H9 (cell line): ENCODE data around the gene CDC14A. TPM values are rescaled to one million over a fixed set of nuclear protein-coding genes. Genes with fewer than 3 reads are reported as not detected.
A peak's percentile ranks its signal among the peaks of the same experiment; 100 is the strongest.

ENCODE experiments used
- DNase-seq: peaks from one replicate; pipeline ENCODE4 v3.0.0-alpha.2; 2017
- H2AFZ ChIP-seq: one replicate; pipeline ENCODE4 v1.6.1; 2013; ENCODE audit warnings: mild to moderate bottlenecking, low read length, control low read depth, moderate library complexity
- H2AK5ac ChIP-seq: 2 replicates; pipeline ENCODE4 v1.6.1; 2013; ENCODE audit warnings: low read length, control low read depth, mixed read lengths; ENCODE audit not compliant: insufficient read length
- H2BK120ac ChIP-seq: one replicate; pipeline ENCODE4 v1.6.1; 2013; ENCODE audit warnings: low read depth, mild to moderate bottlenecking, low read length, control low read depth, inconsistent platforms; ENCODE audit not compliant: poor library complexity, severe bottlenecking
- H2BK12ac ChIP-seq: 2 replicates; pipeline ENCODE4 v1.6.1; 2013; ENCODE audit warnings: low read length, control low read depth, mixed read lengths, low read depth; ENCODE audit not compliant: insufficient read length
- H2BK15ac ChIP-seq: 2 replicates; pipeline ENCODE4 v1.6.1; 2013; ENCODE audit warnings: low read depth, low read length, control low read depth
- H2BK20ac ChIP-seq: one replicate; pipeline ENCODE4 v1.6.1; 2013; ENCODE audit warnings: low read depth, mild to moderate bottlenecking, low read length, control low read depth, inconsistent platforms; ENCODE audit not compliant: poor library complexity, severe bottlenecking
- H2BK5ac ChIP-seq: 2 replicates; pipeline ENCODE4 v1.6.1; 2013; ENCODE audit warnings: low read length, control low read depth, mixed read lengths; ENCODE audit not compliant: insufficient read length
- H3K14ac ChIP-seq: 2 replicates; pipeline ENCODE4 v1.6.1; 2013; ENCODE audit warnings: low read length, control low read depth; ENCODE audit not compliant: insufficient read depth
- H3K18ac ChIP-seq: 2 replicates; pipeline ENCODE4 v1.6.1; 2013; ENCODE audit warnings: low read depth, mild to moderate bottlenecking, mixed read lengths, low read length, control low read depth; ENCODE audit not compliant: insufficient read length
- H3K23ac ChIP-seq: 2 replicates; pipeline ENCODE4 v1.6.1; 2013; ENCODE audit warnings: low read length, control low read depth, mixed read lengths, low read depth; ENCODE audit not compliant: insufficient read length
- H3K23me2 ChIP-seq: 2 replicates; pipeline ENCODE4 v1.6.1; 2013; ENCODE audit warnings: low read depth, mild to moderate bottlenecking, mixed read lengths, low read length, control low read depth; ENCODE audit not compliant: insufficient read length, poor library complexity, severe bottlenecking
- H3K27ac ChIP-seq: 2 replicates; pipeline ENCODE4 v1.5.1; 2013; ENCODE audit warnings: low read length, control low read depth, mixed read lengths, low read depth; ENCODE audit not compliant: insufficient read length
- H3K27me3 ChIP-seq: 2 replicates; pipeline ENCODE4 v1.6.1; 2013; ENCODE audit warnings: low read length, control low read depth, inconsistent platforms; ENCODE audit not compliant: insufficient read depth
- H3K4ac ChIP-seq: 2 replicates; pipeline ENCODE4 v1.6.1; 2013; ENCODE audit warnings: low read depth, mild to moderate bottlenecking, control low read depth, inconsistent platforms, low read length, moderate library complexity
- H3K4me1 ChIP-seq: 2 replicates; pipeline ENCODE4 v1.6.1; 2013; ENCODE audit warnings: low read length, control low read depth, inconsistent platforms; ENCODE audit not compliant: insufficient read depth
- H3K4me2 ChIP-seq: 2 replicates; pipeline ENCODE4 v1.6.1; 2013; ENCODE audit warnings: low read length, control low read depth, mixed read lengths; ENCODE audit not compliant: insufficient read length, insufficient read depth
- H3K56ac ChIP-seq: 2 replicates; pipeline ENCODE4 v1.6.1; 2013; ENCODE audit warnings: low read depth, mild to moderate bottlenecking, mixed read lengths, low read length, control low read depth; ENCODE audit not compliant: insufficient read length
- H3K79me1 ChIP-seq: 2 replicates; pipeline ENCODE4 v1.6.1; 2013; ENCODE audit warnings: low read depth, mild to moderate bottlenecking, moderate library complexity, low read length, control low read depth, inconsistent platforms; ENCODE audit not compliant: insufficient read depth, poor library complexity, severe bottlenecking
- H3K79me2 ChIP-seq: 2 replicates; pipeline ENCODE4 v1.6.1; 2013; ENCODE audit warnings: low read length, control low read depth, inconsistent platforms; ENCODE audit not compliant: insufficient read depth
- H3K9ac ChIP-seq: 2 replicates; pipeline ENCODE4 v1.6.1; 2013; ENCODE audit warnings: low read length, control low read depth, mixed read lengths; ENCODE audit not compliant: insufficient read length; ENCODE audit errors: extremely low read depth
- H3K9me3 ChIP-seq: one replicate; pipeline ENCODE4 v1.6.1; 2013; ENCODE audit warnings: low read depth, low read length, inconsistent platforms; ENCODE audit not compliant: control insufficient read depth
- H3T11ph ChIP-seq: one replicate; pipeline ENCODE4 v1.6.1; 2013; ENCODE audit warnings: mild to moderate bottlenecking, low read length, control low read depth, inconsistent platforms
- H4K20me1 ChIP-seq: one replicate; pipeline ENCODE4 v1.6.1; 2013; ENCODE audit not compliant: control insufficient read depth, insufficient read length, insufficient read depth
- H4K5ac ChIP-seq: 2 replicates; pipeline ENCODE4 v1.6.1; 2013; ENCODE audit warnings: low read depth, mild to moderate bottlenecking, mixed read lengths, low read length, control low read depth; ENCODE audit not compliant: insufficient read length
- H4K8ac ChIP-seq: replicated peaks from 2 replicates; pipeline ENCODE4 v1.6.1; 2013; ENCODE audit warnings: low read length, control low read depth, mixed read lengths, low read depth; ENCODE audit not compliant: insufficient read length
- H4K91ac ChIP-seq: 2 replicates; pipeline ENCODE4 v1.6.1; 2013; ENCODE audit warnings: low read depth, mild to moderate bottlenecking, moderate library complexity, mixed read lengths, low read length, control low read depth; ENCODE audit not compliant: insufficient read length
- H3K27ac Mint-ChIP-seq, 3 experiments: 2 replicates in 2 of 3; 3 replicates in 1 of 3; pipeline ENCODE4 v1.8.0; 2020 to 2021; ENCODE audit warnings: mixed read lengths in 3 of 3, mild to moderate bottlenecking in 1 of 3, moderate library complexity in 1 of 3
- H3K27me3 Mint-ChIP-seq: 2 replicates; pipeline ENCODE4 v1.8.0; 2021; ENCODE audit warnings: low read depth, mild to moderate bottlenecking, moderate library complexity, mixed read lengths
- H3K36me3 Mint-ChIP-seq, 3 experiments: 2 replicates in 2 of 3; 3 replicates in 1 of 3; pipeline ENCODE4 v1.8.0; 2020 to 2021; ENCODE audit warnings: low read depth in 3 of 3, mixed read lengths in 3 of 3; ENCODE audit not compliant: insufficient read depth in 1 of 3
- H3K4me1 Mint-ChIP-seq, 2 experiments: 2 replicates each; pipeline ENCODE4 v1.8.0; 2020; ENCODE audit warnings: mixed read lengths in 2 of 2
- H3K4me3 Mint-ChIP-seq, 2 experiments: 2 replicates in 1 of 2; 3 replicates in 1 of 2; pipeline ENCODE4 v1.8.0; 2020 to 2021; ENCODE audit warnings: mild to moderate bottlenecking in 2 of 2, mixed read lengths in 2 of 2, moderate library complexity in 1 of 2
- H3K9me3 Mint-ChIP-seq, 2 experiments: 2 replicates in 1 of 2; 3 replicates in 1 of 2; pipeline ENCODE4 v1.8.0; 2020; ENCODE audit warnings: mild to moderate bottlenecking in 2 of 2, mixed read lengths in 2 of 2, moderate library complexity in 1 of 2
- CTCF ChIP-seq: fragments of 200-600 bp; sonication (generic); conservative IDR thresholded peaks from 3 replicates; pipeline ENCODE4 v1.8.0; 2021; ENCODE audit warnings: antibody characterized with exemption, mild to moderate bottlenecking
- WGBS: extraction: QIAGEN DNeasy Blood & Tissue Kit; methylation state at CpG from one replicate; pipeline ENCODE4 v1.1.7; 2013; ENCODE audit warnings: missing lambda C conversion rate, low lambda C conversion rate, mixed read lengths; ENCODE audit not compliant: insufficient read length; ENCODE audit errors: extremely low coverage; 5-methylcytosine and 5-hydroxymethylcytosine counted together
- total RNA-seq: library from RNA; stranded (reverse); gene quantifications from 2 replicates; pipeline ENCODE4 v1.2.1, GENCODE V29; 2021

CDC14A gene
- total RNA-seq, 1 experiment from 2014 or later, result 8.9 TPM

GRCh38 chr1:100543640-100544039 lies 191.3 kb downstream of the CDC14A start:
- no CpG with 5 or more reads among the region's 2 CpGs for WGBS
- no peak overlapping the region for H3K27ac ChIP-seq

More at GRCh38 chr1:100543640-100544039, 191.3 kb downstream of the CDC14A start:
- no peak overlapping the region for H2BK15ac ChIP-seq
- no peaks in the 10 kb centered on the region for H3K79me1 ChIP-seq
- TF ChIP-seq CTCF, result peak; percentile 79
- H2AFZ ChIP-seq, result no peak overlapping the region
- H3K27me3 Mint-ChIP-seq, result peaks cover 40% of the 10 kb centered on the region
- no peak overlapping the region for H3K23ac ChIP-seq
- H3K79me2 ChIP-seq, result no peaks in the 10 kb centered on the region
- H2AK5ac ChIP-seq, result no peak overlapping the region
- H3K27me3 ChIP-seq, result peaks cover 25% of the 10 kb centered on the region; the same call in 1 of the 2 replicates
- no peak overlapping the region for H3K9ac ChIP-seq
- DNase-seq, result peak; percentile 70
- H3K4ac ChIP-seq, result no peak overlapping the region
- H2BK12ac ChIP-seq, result no peak overlapping the region
- no peak overlapping the region for H3K18ac ChIP-seq
- H3K56ac ChIP-seq, result no peak overlapping the region
- no peak overlapping the region for H2BK5ac ChIP-seq
- H3K4me1 Mint-ChIP-seq, result peaks cover 0 to 13% of the 10 kb centered on the region in 2 experiments; a peak in 2 of 4 replicates
- H3K23me2 ChIP-seq, result peaks cover 3% of the 10 kb centered on the region
- no peaks in the 10 kb centered on the region for H3K4me1 ChIP-seq
- no peaks in the 10 kb centered on the region; a peak in 1 of 5 replicates for H3K9me3 Mint-ChIP-seq
- no peak overlapping the region for H4K8ac ChIP-seq
- no peak overlapping the region for H3T11ph ChIP-seq
- H2BK120ac ChIP-seq, result no peak overlapping the region
- no peaks in the 10 kb centered on the region for H4K20me1 ChIP-seq
- no peak overlapping the region for H3K27ac Mint-ChIP-seq
- H3K4me2 ChIP-seq, result no peak overlapping the region
- no peak overlapping the region for H4K5ac ChIP-seq
- no peak overlapping the region for H3K14ac ChIP-seq
- H3K36me3 Mint-ChIP-seq, result no peaks in the 10 kb centered on the region
- H2BK20ac ChIP-seq, result no peak overlapping the region
- H4K91ac ChIP-seq, result no peak overlapping the region
- H3K4me3 Mint-ChIP-seq, result no peak overlapping the region
- H3K9me3 ChIP-seq, result no peaks in the 10 kb centered on the region
